H9 (cell line): Measurements from ENCODE around the gene PI4KB. TPM values are rescaled to one million over a fixed set of nuclear protein-coding genes. Genes with fewer than 3 reads are reported as not detected.

Experiments used
- DNase-seq: peaks from one replicate; pipeline ENCODE4 v3.0.0-alpha.2; 2017
- H2AFZ ChIP-seq: one replicate; pipeline ENCODE4 v1.6.1; 2013; ENCODE audit warnings: mild to moderate bottlenecking, low read length, control low read depth, moderate library complexity
- H2AK5ac ChIP-seq: 2 replicates; pipeline ENCODE4 v1.6.1; 2013; ENCODE audit warnings: low read length, control low read depth, mixed read lengths; ENCODE audit not compliant: insufficient read length
- H2BK120ac ChIP-seq: one replicate; pipeline ENCODE4 v1.6.1; 2013; ENCODE audit warnings: low read depth, mild to moderate bottlenecking, low read length, control low read depth, inconsistent platforms; ENCODE audit not compliant: poor library complexity, severe bottlenecking
- H2BK12ac ChIP-seq: 2 replicates; pipeline ENCODE4 v1.6.1; 2013; ENCODE audit warnings: low read length, control low read depth, mixed read lengths, low read depth; ENCODE audit not compliant: insufficient read length
- H2BK15ac ChIP-seq: 2 replicates; pipeline ENCODE4 v1.6.1; 2013; ENCODE audit warnings: low read depth, low read length, control low read depth
- H2BK20ac ChIP-seq: one replicate; pipeline ENCODE4 v1.6.1; 2013; ENCODE audit warnings: low read depth, mild to moderate bottlenecking, low read length, control low read depth, inconsistent platforms; ENCODE audit not compliant: poor library complexity, severe bottlenecking
- H2BK5ac ChIP-seq: 2 replicates; pipeline ENCODE4 v1.6.1; 2013; ENCODE audit warnings: low read length, control low read depth, mixed read lengths; ENCODE audit not compliant: insufficient read length
- H3K14ac ChIP-seq: 2 replicates; pipeline ENCODE4 v1.6.1; 2013; ENCODE audit warnings: low read length, control low read depth; ENCODE audit not compliant: insufficient read depth
- H3K18ac ChIP-seq: 2 replicates; pipeline ENCODE4 v1.6.1; 2013; ENCODE audit warnings: low read depth, mild to moderate bottlenecking, mixed read lengths, low read length, control low read depth; ENCODE audit not compliant: insufficient read length
- H3K23ac ChIP-seq: 2 replicates; pipeline ENCODE4 v1.6.1; 2013; ENCODE audit warnings: low read length, control low read depth, mixed read lengths, low read depth; ENCODE audit not compliant: insufficient read length
- H3K23me2 ChIP-seq: 2 replicates; pipeline ENCODE4 v1.6.1; 2013; ENCODE audit warnings: low read depth, mild to moderate bottlenecking, mixed read lengths, low read length, control low read depth; ENCODE audit not compliant: insufficient read length, poor library complexity, severe bottlenecking
- H3K27ac ChIP-seq: 2 replicates; pipeline ENCODE4 v1.5.1; 2013; ENCODE audit warnings: low read length, control low read depth, mixed read lengths, low read depth; ENCODE audit not compliant: insufficient read length
- H3K27me3 ChIP-seq: 2 replicates; pipeline ENCODE4 v1.6.1; 2013; ENCODE audit warnings: low read length, control low read depth, inconsistent platforms; ENCODE audit not compliant: insufficient read depth
- H3K4ac ChIP-seq: 2 replicates; pipeline ENCODE4 v1.6.1; 2013; ENCODE audit warnings: low read depth, mild to moderate bottlenecking, control low read depth, inconsistent platforms, low read length, moderate library complexity
- H3K4me1 ChIP-seq: 2 replicates; pipeline ENCODE4 v1.6.1; 2013; ENCODE audit warnings: low read length, control low read depth, inconsistent platforms; ENCODE audit not compliant: insufficient read depth
- H3K4me2 ChIP-seq: 2 replicates; pipeline ENCODE4 v1.6.1; 2013; ENCODE audit warnings: low read length, control low read depth, mixed read lengths; ENCODE audit not compliant: insufficient read length, insufficient read depth
- H3K56ac ChIP-seq: 2 replicates; pipeline ENCODE4 v1.6.1; 2013; ENCODE audit warnings: low read depth, mild to moderate bottlenecking, mixed read lengths, low read length, control low read depth; ENCODE audit not compliant: insufficient read length
- H3K79me1 ChIP-seq: 2 replicates; pipeline ENCODE4 v1.6.1; 2013; ENCODE audit warnings: low read depth, mild to moderate bottlenecking, moderate library complexity, low read length, control low read depth, inconsistent platforms; ENCODE audit not compliant: insufficient read depth, poor library complexity, severe bottlenecking
- H3K79me2 ChIP-seq: 2 replicates; pipeline ENCODE4 v1.6.1; 2013; ENCODE audit warnings: low read length, control low read depth, inconsistent platforms; ENCODE audit not compliant: insufficient read depth
- H3K9ac ChIP-seq: 2 replicates; pipeline ENCODE4 v1.6.1; 2013; ENCODE audit warnings: low read length, control low read depth, mixed read lengths; ENCODE audit not compliant: insufficient read length; ENCODE audit errors: extremely low read depth
- H3K9me3 ChIP-seq: one replicate; pipeline ENCODE4 v1.6.1; 2013; ENCODE audit warnings: low read depth, low read length, inconsistent platforms; ENCODE audit not compliant: control insufficient read depth
- H3T11ph ChIP-seq: one replicate; pipeline ENCODE4 v1.6.1; 2013; ENCODE audit warnings: mild to moderate bottlenecking, low read length, control low read depth, inconsistent platforms
- H4K20me1 ChIP-seq: one replicate; pipeline ENCODE4 v1.6.1; 2013; ENCODE audit not compliant: control insufficient read depth, insufficient read length, insufficient read depth
- H4K5ac ChIP-seq: 2 replicates; pipeline ENCODE4 v1.6.1; 2013; ENCODE audit warnings: low read depth, mild to moderate bottlenecking, mixed read lengths, low read length, control low read depth; ENCODE audit not compliant: insufficient read length
- H4K8ac ChIP-seq: replicated peaks from 2 replicates; pipeline ENCODE4 v1.6.1; 2013; ENCODE audit warnings: low read length, control low read depth, mixed read lengths, low read depth; ENCODE audit not compliant: insufficient read length
- H4K91ac ChIP-seq: 2 replicates; pipeline ENCODE4 v1.6.1; 2013; ENCODE audit warnings: low read depth, mild to moderate bottlenecking, moderate library complexity, mixed read lengths, low read length, control low read depth; ENCODE audit not compliant: insufficient read length
- H3K27ac Mint-ChIP-seq, 3 experiments: 2 replicates in 2 of 3; 3 replicates in 1 of 3; pipeline ENCODE4 v1.8.0; 2020 to 2021; ENCODE audit warnings: mixed read lengths in 3 of 3, mild to moderate bottlenecking in 1 of 3, moderate library complexity in 1 of 3
- H3K27me3 Mint-ChIP-seq: 2 replicates; pipeline ENCODE4 v1.8.0; 2021; ENCODE audit warnings: low read depth, mild to moderate bottlenecking, moderate library complexity, mixed read lengths
- H3K36me3 Mint-ChIP-seq, 3 experiments: 2 replicates in 2 of 3; 3 replicates in 1 of 3; pipeline ENCODE4 v1.8.0; 2020 to 2021; ENCODE audit warnings: low read depth in 3 of 3, mixed read lengths in 3 of 3; ENCODE audit not compliant: insufficient read depth in 1 of 3
- H3K4me1 Mint-ChIP-seq, 2 experiments: 2 replicates each; pipeline ENCODE4 v1.8.0; 2020; ENCODE audit warnings: mixed read lengths in 2 of 2
- H3K4me3 Mint-ChIP-seq, 2 experiments: 2 replicates in 1 of 2; 3 replicates in 1 of 2; pipeline ENCODE4 v1.8.0; 2020 to 2021; ENCODE audit warnings: mild to moderate bottlenecking in 2 of 2, mixed read lengths in 2 of 2, moderate library complexity in 1 of 2
- H3K9me3 Mint-ChIP-seq, 2 experiments: 2 replicates in 1 of 2; 3 replicates in 1 of 2; pipeline ENCODE4 v1.8.0; 2020; ENCODE audit warnings: mild to moderate bottlenecking in 2 of 2, mixed read lengths in 2 of 2, moderate library complexity in 1 of 2
- CTCF ChIP-seq: fragments of 200-600 bp; sonication (generic); conservative IDR thresholded peaks from 3 replicates; pipeline ENCODE4 v1.8.0; 2021; ENCODE audit warnings: antibody characterized with exemption, mild to moderate bottlenecking
- WGBS: extraction: QIAGEN DNeasy Blood & Tissue Kit; methylation state at CpG from one replicate; pipeline ENCODE4 v1.1.7; 2013; ENCODE audit warnings: missing lambda C conversion rate, low lambda C conversion rate, mixed read lengths; ENCODE audit not compliant: insufficient read length; ENCODE audit errors: extremely low coverage; 5-methylcytosine and 5-hydroxymethylcytosine counted together
- total RNA-seq: library from RNA; stranded (reverse); gene quantifications from 2 replicates; pipeline ENCODE4 v1.2.1, GENCODE V29; 2021

PI4KB gene
- total RNA-seq, 1 experiment from 2014 or later: 39.1 TPM

- H2BK12ac ChIP-seq: no peak overlapping the region
- no peak overlapping the region for H2AK5ac ChIP-seq
- no peak overlapping the region for H3K9ac ChIP-seq
- H2BK120ac ChIP-seq: no peak overlapping the region
- no peaks in the 10 kb centered on the region; the same call in 1 of the 2 replicates for H3K4me1 ChIP-seq
- peaks cover 9% of the 10 kb centered on the region for H3K79me1 ChIP-seq
- H3K27me3 Mint-ChIP-seq: no peaks in the 10 kb centered on the region
- H3K23ac ChIP-seq: no peak overlapping the region
- H3K4ac ChIP-seq: no peak overlapping the region
- no peak overlapping the region for H3K56ac ChIP-seq
- H3K9me3 Mint-ChIP-seq: no peaks in the 10 kb centered on the region
- peaks cover 11% of the 10 kb centered on the region for H3K23me2 ChIP-seq
- no peak overlapping the region for H2AFZ ChIP-seq
- H2BK20ac ChIP-seq: no peak overlapping the region
- peaks cover 2% of the 10 kb centered on the region for H4K20me1 ChIP-seq
- H3K4me2 ChIP-seq: no peak overlapping the region
- H3K14ac ChIP-seq: no peak overlapping the region
- H3K27me3 ChIP-seq: no peaks in the 10 kb centered on the region
- no peak overlapping the region; a peak in 1 of 7 replicates for H3K27ac Mint-ChIP-seq
- WGBS: no CpG with 5 or more reads among the region's 9 CpGs
- no peak overlapping the region for H3K18ac ChIP-seq
- H3K36me3 Mint-ChIP-seq: peaks cover 28 to 47% (median 46%) of the 10 kb centered on the region in 3 experiments
- no peak for DNase-seq
- H2BK5ac ChIP-seq: no peak overlapping the region
- H3K27ac ChIP-seq: no peak overlapping the region
- no peak for TF ChIP-seq CTCF
- H4K5ac ChIP-seq: no peak overlapping the region
- peaks cover 21 to 28% of the 10 kb centered on the region in 2 experiments for H3K4me1 Mint-ChIP-seq
- peaks cover 1% of the 10 kb centered on the region; the same call in 1 of the 2 replicates for H3K79me2 ChIP-seq
- H3T11ph ChIP-seq: no peak overlapping the region
- H3K4me3 Mint-ChIP-seq: no peak overlapping the region
- no peak overlapping the region for H4K8ac ChIP-seq
- no peak overlapping the region for H4K91ac ChIP-seq
- no peak overlapping the region for H2BK15ac ChIP-seq
- no peaks in the 10 kb centered on the region for H3K9me3 ChIP-seq
These were observed 16.4 kb upstream of the PI4KB start for GRCh38 chr1:151343587-151343986.
